ENCODE measurements around the gene PCYT2. TPM values are rescaled to one million over a fixed set of nuclear protein-coding genes. Genes with fewer than 3 reads are reported as not detected.
"Not testable (repeated sequence)": the region's sequence is repeated elsewhere in the genome, so short reads cannot be mapped to it uniquely, and the experiment has no call there.

Gene PCYT2
- polyA plus RNA-seq (ENCODE audit: insufficient read length in 4 of 4): 10 to 100 TPM; 13.4 to 47.8 (median 41.3) TPM

- peak in 3 of 4 donors; percentile 64 to 79 (median 72) for DNase-seq (ENCODE audit: low read depth in 4 of 4, low spot score in 3 of 4)
Measured at GRCh38 chr17:81911277-81911961, at the start of gene PCYT2. Gene PCYT2, minus strand, starts transcription at chr17:81911399. Its CDS starts 44 bp downstream, at chr17:81911355.

GRCh38 chr17:81960130-81960958 lies 49.1 kb upstream of the PCYT2 start:
- no peak for DNase-seq (ENCODE audit: low read depth in 4 of 4, low spot score in 3 of 4)

GRCh38 chr17:81959362-81960129 lies 48.3 kb upstream of the PCYT2 start:
- no peak for DNase-seq (ENCODE audit: low read depth in 4 of 4, low spot score in 3 of 4)

- no peak for DNase-seq (ENCODE audit: low read depth in 4 of 4, low spot score in 3 of 4)
Measured at GRCh38 chr17:81958633-81959342, 47.6 kb upstream of the PCYT2 start.

- DNase-seq (ENCODE audit: low read depth in 4 of 4, low spot score in 3 of 4): no peak
Measured at GRCh38 chr17:81957691-81958432, 46.7 kb upstream of the PCYT2 start.

GRCh38 chr17:81956607-81957589 lies 45.7 kb upstream of the PCYT2 start:
- no peak for DNase-seq (ENCODE audit: low read depth in 4 of 4, low spot score in 3 of 4)

GRCh38 chr17:81955756-81956544 lies 44.8 kb upstream of the PCYT2 start:
- no peak for DNase-seq (ENCODE audit: low read depth in 4 of 4, low spot score in 3 of 4)

- DNase-seq (ENCODE audit: low read depth in 4 of 4, low spot score in 3 of 4): no peak
Measured at GRCh38 chr17:81955058-81955681, 44.0 kb upstream of the PCYT2 start.

GRCh38 chr17:81954131-81955057 lies 43.2 kb upstream of the PCYT2 start:
- DNase-seq (ENCODE audit: low read depth in 4 of 4, low spot score in 3 of 4): no peak

- DNase-seq (ENCODE audit: low read depth in 4 of 4, low spot score in 3 of 4): not testable (repeated sequence)
Measured at GRCh38 chr17:81953443-81953842, 42.2 kb upstream of the PCYT2 start.

GRCh38 chr17:81952792-81953228 lies 41.6 kb upstream of the PCYT2 start:
- no peak for DNase-seq (ENCODE audit: low read depth in 4 of 4, low spot score in 3 of 4)

- no peak for DNase-seq (ENCODE audit: low read depth in 4 of 4, low spot score in 3 of 4)
Measured at GRCh38 chr17:81951785-81952684, 40.8 kb upstream of the PCYT2 start.

- no peak for DNase-seq (ENCODE audit: low read depth in 4 of 4, low spot score in 3 of 4)
Measured at GRCh38 chr17:81950501-81950900, 39.3 kb upstream of the PCYT2 start.

GRCh38 chr17:81948635-81949378 lies 37.6 kb upstream of the PCYT2 start:
- no peak for DNase-seq (ENCODE audit: low read depth in 4 of 4, low spot score in 3 of 4)

Data from left renal pelvis (tissue), 4 donors.